OCI-LY1 (cell line): ENCODE measurements around the gene NR2F1-AS1.
"Not testable (repeated sequence)": the region's sequence is repeated elsewhere in the genome, so short reads cannot be mapped to it uniquely, and the experiment has no call there.

ENCODE experiments used
- H2AFZ ChIP-seq: fragments of 200-600 bp; sonication (generic), shearing (Covaris generic); 2 replicates; pipeline ENCODE4 v1.6.0; 2014; ENCODE audit warnings: antibody characterized with exemption, mild to moderate bottlenecking, low read length
- H3F3A ChIP-seq: fragments of 200-600 bp; sonication (generic), shearing (Covaris generic); 2 replicates; pipeline ENCODE4 v1.6.0; 2014; ENCODE audit warnings: mild to moderate bottlenecking, antibody characterized with exemption, low read length, moderate library complexity; ENCODE audit not compliant: insufficient read depth
- H3K27ac ChIP-seq: fragments of 200-600 bp; sonication (generic); 2 replicates; pipeline ENCODE4 v1.5.1; 2014; ENCODE audit warnings: low read length, mixed run types, mild to moderate bottlenecking, low read depth; ENCODE audit not compliant: poor library complexity, severe bottlenecking
- H3K27me3 ChIP-seq: fragments of 200-600 bp; sonication (generic); 2 replicates; pipeline ENCODE4 v1.6.0; 2014; ENCODE audit warnings: antibody characterized with exemption, mild to moderate bottlenecking, low read length, moderate library complexity; ENCODE audit not compliant: insufficient read depth
- H3K36me3 ChIP-seq: fragments of 200-600 bp; sonication (generic); 2 replicates; pipeline ENCODE4 v1.6.1; 2014; ENCODE audit warnings: mild to moderate bottlenecking, antibody characterized with exemption, low read length, moderate library complexity, mixed read lengths; ENCODE audit not compliant: insufficient read depth
- H3K4me1 ChIP-seq: fragments of 200-600 bp; sonication (generic); 2 replicates; pipeline ENCODE4 v1.5.1; 2014; ENCODE audit warnings: mild to moderate bottlenecking, low read length, moderate library complexity; ENCODE audit not compliant: insufficient read depth, severe bottlenecking
- H3K4me2 ChIP-seq: fragments of 200-600 bp; sonication (generic), shearing (Covaris generic); 2 replicates; pipeline ENCODE4 v1.6.1; 2014; ENCODE audit warnings: low read length
- H3K4me3 ChIP-seq: fragments of 200-600 bp; sonication (generic); 2 replicates; pipeline ENCODE4 v1.5.1; 2014; ENCODE audit warnings: low read length, low read depth, mild to moderate bottlenecking, mixed read lengths; ENCODE audit not compliant: poor library complexity, severe bottlenecking
- H3K79me2 ChIP-seq: fragments of 200-600 bp; shearing (Covaris generic); 2 replicates; pipeline ENCODE4 v1.6.1; 2016; ENCODE audit warnings: mixed run types, low read length, mixed read lengths; ENCODE audit not compliant: insufficient read depth
- H3K9ac ChIP-seq: fragments of 200-600 bp; sonication (generic), shearing (Covaris generic); 2 replicates; pipeline ENCODE4 v1.6.1; 2014; ENCODE audit warnings: mild to moderate bottlenecking, low read length, mixed read lengths
- H3K9me2 ChIP-seq: fragments of 200-600 bp; sonication (generic), shearing (Covaris generic); 2 replicates; pipeline ENCODE4 v1.6.1; 2014; ENCODE audit warnings: low read depth, mild to moderate bottlenecking, low read length, mixed read lengths
- H3K9me3 ChIP-seq: fragments of 200-600 bp; shearing (Covaris generic); 2 replicates; pipeline ENCODE4 v1.6.1; 2014; ENCODE audit warnings: low read length, mixed read lengths
- H4K20me1 ChIP-seq: fragments of 200-600 bp; sonication (generic), shearing (Covaris generic); 2 replicates; pipeline ENCODE4 v1.6.0; 2016; ENCODE audit warnings: mild to moderate bottlenecking, low read length; ENCODE audit not compliant: insufficient read depth
- CTCF ChIP-seq: fragments of 200-600 bp; sonication (generic), shearing (Covaris generic); IDR thresholded peaks from 2 replicates; pipeline ENCODE4 v1.5.1; 2017; ENCODE audit warnings: mild to moderate bottlenecking, antibody characterized with exemption, low read length, moderate library complexity, mixed read lengths
- EZH2 ChIP-seq: fragments of 200-600 bp; sonication (generic), shearing (Covaris generic); IDR thresholded peaks from 2 replicates; pipeline ENCODE4 v1.8.0; 2017; ENCODE audit warnings: borderline replicate concordance, mixed run types, mild to moderate bottlenecking, antibody characterized with exemption, low read length, moderate library complexity, mixed read lengths

Gene NR2F1-AS1

GRCh38 chr5:93394301-93394700 is 186.7 kb downstream of the NR2F1-AS1 start:
- H3K4me3 ChIP-seq, result no peak overlapping the region

DNA sequence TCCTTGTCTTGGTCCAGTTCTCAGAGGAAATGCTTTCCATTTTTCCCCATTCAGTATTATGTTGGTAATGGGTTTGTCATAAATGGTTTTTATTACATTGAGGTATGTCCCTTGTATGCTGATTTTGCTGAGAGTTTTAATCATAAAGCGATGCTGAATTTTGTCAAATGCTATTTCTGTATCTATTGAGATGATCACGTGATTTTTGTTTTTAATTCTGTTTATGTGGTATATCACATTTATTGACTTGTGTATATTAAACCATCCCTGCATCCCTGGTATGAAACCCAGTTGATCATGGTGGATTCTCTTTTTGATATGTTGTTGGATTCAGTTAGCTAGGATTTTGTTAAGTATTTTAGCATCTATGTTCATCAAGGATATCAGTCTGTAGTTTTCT is 189.8 kb downstream of the NR2F1-AS1 start:
- H3K27me3 ChIP-seq, H3K9me3 ChIP-seq, H3K36me3 ChIP-seq, H3K9ac ChIP-seq, H2AFZ ChIP-seq, H3F3A ChIP-seq, H3K4me2 ChIP-seq, H3K9me2 ChIP-seq, H3K4me3 ChIP-seq, H3K4me1 ChIP-seq, H3K79me2 ChIP-seq, H4K20me1 ChIP-seq, H3K27ac ChIP-seq: not testable (repeated sequence)

More at GRCh38 chr5:93394301-93394700, 186.7 kb downstream of the NR2F1-AS1 start:
- no peak overlapping the region for H3K27ac ChIP-seq
- no peaks in the 10 kb centered on the region for H3K4me1 ChIP-seq
- H3K9me3 ChIP-seq, result no peaks in the 10 kb centered on the region
- H4K20me1 ChIP-seq, result no peaks in the 10 kb centered on the region
- no peaks in the 10 kb centered on the region for H3K9me2 ChIP-seq
- no peaks in the 10 kb centered on the region for H3K27me3 ChIP-seq
- H3K9ac ChIP-seq, result no peak overlapping the region
- no peaks in the 10 kb centered on the region for H3F3A ChIP-seq
- H3K4me2 ChIP-seq, result no peak overlapping the region
- TF ChIP-seq CTCF (no peak), EZH2 (no peak)
- no peak overlapping the region for H2AFZ ChIP-seq
- H3K36me3 ChIP-seq, result no peaks in the 10 kb centered on the region
- H3K79me2 ChIP-seq, result no peaks in the 10 kb centered on the region

- no peaks in the 10 kb centered on the region for H3K36me3 ChIP-seq
- no peak overlapping the region for H3K27ac ChIP-seq
- TF ChIP-seq CTCF (no peak), EZH2 (no peak)
- no peaks in the 10 kb centered on the region for H3K9me3 ChIP-seq
- no peak overlapping the region for H3K4me3 ChIP-seq
- no peaks in the 10 kb centered on the region for H3K27me3 ChIP-seq
- H2AFZ ChIP-seq, result no peak overlapping the region
- H3K4me1 ChIP-seq, result no peaks in the 10 kb centered on the region
- no peaks in the 10 kb centered on the region for H4K20me1 ChIP-seq
- no peaks in the 10 kb centered on the region for H3K79me2 ChIP-seq
- no peaks in the 10 kb centered on the region for H3K9me2 ChIP-seq
- no peak overlapping the region for H3K4me2 ChIP-seq
- no peak overlapping the region for H3K9ac ChIP-seq
- no peaks in the 10 kb centered on the region for H3F3A ChIP-seq
Observed at GRCh38 chr5:93385655-93386054, 195.4 kb downstream of the NR2F1-AS1 start.

- TF ChIP-seq EZH2 (no peak), CTCF (no peak)
- H4K20me1 ChIP-seq, result no peaks in the 10 kb centered on the region
Observed at GRCh38 chr5:93384995-93385394, 196.0 kb downstream of the NR2F1-AS1 start.

More at GRCh38 chr5:93384995-93385394, 196.0 kb downstream of the NR2F1-AS1 start:
- H3K4me3 ChIP-seq, result no peak overlapping the region
- H2AFZ ChIP-seq, result no peak overlapping the region
- H3F3A ChIP-seq, result no peaks in the 10 kb centered on the region
- H3K9me2 ChIP-seq, result no peaks in the 10 kb centered on the region
- no peaks in the 10 kb centered on the region for H3K4me1 ChIP-seq
- no peaks in the 10 kb centered on the region for H3K27me3 ChIP-seq
- no peaks in the 10 kb centered on the region for H3K9me3 ChIP-seq
- H3K27ac ChIP-seq, result no peak overlapping the region
- no peak overlapping the region for H3K4me2 ChIP-seq
- no peaks in the 10 kb centered on the region for H3K79me2 ChIP-seq
- H3K36me3 ChIP-seq, result no peaks in the 10 kb centered on the region
- no peak overlapping the region for H3K9ac ChIP-seq
